Cortex of kidney (tissue), 1 donor: Measurements from ENCODE around the gene ABCA13.

ENCODE experiments used
- DNase-seq: peaks from one replicate; lab custom pipeline; 2025; lab: John Stamatoyannopoulos, UW

ABCA13 gene

GRCh38 chr7:48636391-48637015, 465.2 kb downstream of the ABCA13 start:
- DNase-seq, result no peak

GRCh38 chr7:48637382-48637781, 466.1 kb downstream of the ABCA13 start:
- no peak for DNase-seq

- no peak for DNase-seq
These were observed 466.8 kb downstream of the ABCA13 start for GRCh38 chr7:48638041-48638440.

- DNase-seq, result no peak
These were observed 472.3 kb downstream of the ABCA13 start for GRCh38 chr7:48643431-48644013.

GRCh38 chr7:48658138-48658537, 486.9 kb downstream of the ABCA13 start:
- no peak for DNase-seq

GRCh38 chr7:48660306-48660870, 489.1 kb downstream of the ABCA13 start:
- no peak for DNase-seq

GRCh38 chr7:48664241-48664640, 493.0 kb downstream of the ABCA13 start:
- no peak for DNase-seq

GRCh38 chr7:48665353-48666135, 494.3 kb downstream of the ABCA13 start:
- no peak for DNase-seq

GRCh38 chr7:48667407-48667806, 496.1 kb downstream of the ABCA13 start:
- no peak for DNase-seq

- DNase-seq, result no peak
These were observed 500.4 kb downstream of the ABCA13 start for GRCh38 chr7:48671656-48672055.

- DNase-seq, result no peak
These were observed 509.7 kb downstream of the ABCA13 start for GRCh38 chr7:48681006-48681405.

GRCh38 chr7:48691788-48692187, 520.5 kb downstream of the ABCA13 start:
- DNase-seq, result no peak
